Memory B cell (primary cell): Measurements from ENCODE around the gene E2F2.
A peak's percentile ranks its signal among the peaks of the same experiment; 100 is the strongest.

ENCODE experiments used
- ATAC-seq: fragments of 150-1000 bp; cut with Tn5 transposase; 2 replicates; pipeline ENCODE4 v1.10.0; 2021; ENCODE audit warnings: low read depth, mild to moderate bottlenecking, moderate library complexity
- DNase-seq, 2 donors: peaks; one replicate each; pipeline ENCODE4 v3.0.0; 2022; ENCODE audit warnings: low spot score in 2 of 2
- H3K27ac Mint-ChIP-seq: one replicate; pipeline ENCODE4 v1.8.0; 2022; ENCODE audit warnings: mild to moderate bottlenecking, moderate library complexity, mixed read lengths
- H3K27me3 Mint-ChIP-seq: one replicate; pipeline ENCODE4 v1.8.0; 2022; ENCODE audit warnings: mixed read lengths
- H3K36me3 Mint-ChIP-seq: one replicate; pipeline ENCODE4 v1.8.0; 2022; ENCODE audit warnings: mild to moderate bottlenecking, mixed read lengths
- H3K4me1 Mint-ChIP-seq: one replicate; pipeline ENCODE4 v1.8.0; 2022; ENCODE audit warnings: mixed read lengths
- H3K4me3 Mint-ChIP-seq: one replicate; pipeline ENCODE4 v1.8.0; 2022; ENCODE audit warnings: mild to moderate bottlenecking, moderate library complexity, mixed read lengths
- H3K9me3 Mint-ChIP-seq: one replicate; pipeline ENCODE4 v1.8.0; 2022; ENCODE audit warnings: mixed read lengths

The E2F2 gene

GRCh38 chr1:23527366-23527765 is 3.7 kb downstream of the E2F2 start:
- Mint-ChIP-seq H3K4me1 (peaks cover 64% of the 10 kb centered on the region), H3K27ac (no peak overlapping the region), H3K27me3 (no peaks in the 10 kb centered on the region), H3K9me3 (no peaks in the 10 kb centered on the region), H3K4me3 (no peak overlapping the region), H3K36me3 (no peaks in the 10 kb centered on the region)
- DNase-seq (no peak), ATAC-seq (no peak)

DNA sequence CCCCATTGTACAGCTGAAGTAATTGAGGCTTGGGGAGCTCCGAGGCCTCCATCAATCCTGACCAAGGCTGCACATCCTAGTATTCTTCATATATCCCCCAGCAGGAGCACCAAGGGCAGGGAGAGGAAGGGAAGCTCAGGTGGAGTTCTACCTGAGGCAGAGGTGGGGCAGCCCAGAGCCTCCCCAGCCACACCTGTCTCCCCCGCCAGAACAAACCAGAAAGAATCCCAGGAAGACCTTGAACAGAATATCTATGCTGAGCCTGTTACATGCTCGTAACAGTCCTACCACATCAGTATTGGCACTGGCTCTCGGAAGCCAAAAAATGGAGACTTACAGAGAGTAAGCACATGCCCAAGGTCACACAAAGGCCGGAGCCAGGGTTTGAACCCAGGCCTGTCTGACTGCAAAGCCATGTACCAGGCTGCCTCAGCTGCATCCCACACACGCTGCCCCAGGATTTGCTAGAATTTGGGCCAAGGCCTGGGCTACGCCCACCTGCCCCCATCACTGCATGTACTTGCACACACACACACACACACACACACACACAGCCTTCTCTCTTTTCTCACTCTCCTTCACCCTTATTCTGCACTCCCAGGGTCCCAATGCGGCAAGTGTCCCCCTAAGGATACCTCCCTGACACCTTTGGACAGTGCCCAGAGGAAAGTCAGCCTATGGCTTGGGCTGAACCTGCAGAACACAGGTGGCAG is 4.5 kb downstream of the E2F2 start:
- Mint-ChIP-seq H3K27ac (peak overlapping the region; percentile 89), H3K36me3 (peaks cover 2% of the 10 kb centered on the region), H3K9me3 (no peaks in the 10 kb centered on the region), H3K4me3 (peak overlapping the region; percentile 77), H3K4me1 (peaks cover 65% of the 10 kb centered on the region), H3K27me3 (no peaks in the 10 kb centered on the region)
- DNase-seq (no peak), ATAC-seq (no peak)

DNA sequence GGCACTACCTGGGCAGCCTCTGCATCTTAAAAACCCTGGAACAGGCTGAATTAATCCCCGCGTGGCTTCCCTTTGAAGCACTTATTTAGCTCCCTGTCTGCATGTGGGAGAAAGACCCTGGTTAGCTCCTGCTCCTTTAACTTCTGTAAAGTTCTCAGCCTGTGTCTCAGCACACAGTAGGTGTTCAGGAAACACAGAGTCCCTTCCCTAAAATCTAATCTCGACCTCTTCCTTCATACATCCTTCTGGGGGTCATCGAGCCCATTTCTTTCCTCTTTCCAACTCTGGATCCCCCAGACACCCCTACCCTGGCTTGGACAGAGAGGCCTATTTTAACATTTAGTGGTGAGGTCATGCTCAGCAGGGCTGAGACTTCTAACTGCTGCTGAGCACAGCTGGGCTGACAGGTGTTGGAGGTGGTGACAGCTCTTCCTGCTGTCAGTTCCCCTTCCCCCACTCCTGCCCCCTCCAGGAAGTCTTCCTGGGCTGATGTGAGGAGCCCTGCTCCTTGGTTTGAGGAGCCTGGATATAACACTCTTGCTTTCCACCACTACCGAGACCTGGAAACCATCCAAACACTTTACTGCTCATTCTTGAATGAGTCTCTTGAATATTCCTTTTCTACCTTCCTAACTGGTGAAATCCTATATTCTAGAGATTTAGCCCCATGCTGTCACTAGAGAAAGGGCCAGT is 5.3 kb downstream of the E2F2 start:
- ATAC-seq (peak; percentile 57), DNase-seq (no peak)
- Mint-ChIP-seq H3K9me3 (no peaks in the 10 kb centered on the region), H3K36me3 (peaks cover 2% of the 10 kb centered on the region), H3K4me1 (peaks cover 60% of the 10 kb centered on the region), H3K27ac (peak overlapping the region; percentile 89), H3K4me3 (peak overlapping the region; percentile 77), H3K27me3 (no peaks in the 10 kb centered on the region)

- Mint-ChIP-seq H3K27me3 (no peaks in the 10 kb centered on the region), H3K4me1 (peaks cover 60% of the 10 kb centered on the region), H3K9me3 (no peaks in the 10 kb centered on the region), H3K4me3 (peak overlapping the region; percentile 77), H3K36me3 (peaks cover 2% of the 10 kb centered on the region), H3K27ac (peak overlapping the region; percentile 89)
- DNase-seq = no peak
- ATAC-seq = peak; percentile 50
Measured at GRCh38 chr1:23524716-23525401, 6.2 kb downstream of the E2F2 start.

- Mint-ChIP-seq H3K36me3 (peaks cover 2% of the 10 kb centered on the region), H3K9me3 (no peaks in the 10 kb centered on the region), H3K27ac (no peak overlapping the region), H3K4me3 (peak overlapping the region; percentile 43), H3K4me1 (peaks cover 55% of the 10 kb centered on the region), H3K27me3 (no peaks in the 10 kb centered on the region)
- DNase-seq = no peak
- no peak for ATAC-seq
Measured at GRCh38 chr1:23524163-23524562, 6.9 kb downstream of the E2F2 start.

DNA sequence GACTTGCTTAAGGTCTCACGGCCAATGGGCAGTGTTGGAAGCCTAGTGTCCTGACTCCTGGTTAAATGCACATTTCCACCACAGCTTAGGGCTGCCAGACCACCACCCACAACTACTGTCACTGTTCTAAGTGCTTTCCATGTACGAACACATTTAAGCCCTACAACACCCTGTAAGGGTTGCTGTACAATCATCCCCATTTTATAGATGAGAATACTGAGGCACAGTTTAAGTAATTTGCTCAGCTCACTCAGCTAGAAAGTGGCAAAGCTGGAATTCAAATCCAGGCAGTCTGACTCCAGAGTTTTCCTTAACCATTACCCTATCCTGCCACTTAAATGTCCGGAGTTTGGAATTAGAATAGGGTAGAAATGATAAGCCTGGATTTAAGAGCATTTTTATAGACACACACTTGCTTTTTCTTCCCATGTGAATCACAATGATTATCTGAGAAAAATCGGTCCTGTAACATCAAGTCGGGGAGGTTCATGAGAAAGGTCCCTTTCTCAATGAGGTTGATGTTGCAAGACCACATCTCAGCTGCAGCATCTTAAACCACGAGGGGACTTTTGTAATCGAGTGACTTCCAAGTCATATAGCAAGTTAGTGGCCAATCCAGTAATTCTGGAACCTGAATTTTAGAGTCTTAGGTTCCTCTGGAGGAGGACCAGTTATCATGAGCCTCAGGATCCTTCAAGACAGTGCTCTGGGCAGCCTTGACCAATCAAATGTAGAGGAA is 8.6 kb downstream of the E2F2 start:
- Mint-ChIP-seq H3K36me3 (peaks cover 6% of the 10 kb centered on the region), H3K9me3 (no peaks in the 10 kb centered on the region), H3K27me3 (no peaks in the 10 kb centered on the region), H3K4me3 (no peak overlapping the region), H3K27ac (no peak overlapping the region), H3K4me1 (peaks cover 40% of the 10 kb centered on the region)
- DNase-seq (no peak), ATAC-seq (no peak)

GRCh38 chr1:23521588-23521987 is 9.4 kb downstream of the E2F2 start:
- Mint-ChIP-seq H3K27me3 (no peaks in the 10 kb centered on the region), H3K4me1 (peaks cover 34% of the 10 kb centered on the region), H3K4me3 (no peak overlapping the region), H3K27ac (no peak overlapping the region), H3K36me3 (peaks cover 6% of the 10 kb centered on the region), H3K9me3 (no peaks in the 10 kb centered on the region)
- DNase-seq (no peak), ATAC-seq (no peak)

DNA sequence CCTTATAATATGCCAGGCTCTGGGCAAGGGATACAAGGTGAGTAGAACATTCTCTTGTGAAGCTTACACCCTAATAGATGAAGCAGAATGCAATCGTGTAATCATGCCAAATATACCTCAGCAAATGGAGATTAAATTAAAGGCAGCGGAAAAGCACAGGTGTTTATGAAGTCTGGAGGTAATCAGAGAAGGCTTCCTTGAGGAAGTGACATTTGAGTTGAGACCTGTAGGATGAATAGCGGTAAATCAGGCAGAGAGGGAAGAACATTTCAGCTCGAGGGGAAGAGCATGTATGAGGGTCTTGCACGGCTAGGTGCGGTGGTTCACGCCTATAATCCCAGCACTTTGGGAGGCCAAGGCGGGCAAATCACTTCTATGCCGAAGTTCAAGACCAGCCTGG is 13.5 kb downstream of the E2F2 start:
- no peak for ATAC-seq
- H3K4me3 Mint-ChIP-seq = no peak overlapping the region
- no peaks in the 10 kb centered on the region for H3K9me3 Mint-ChIP-seq
- no peaks in the 10 kb centered on the region for H3K27me3 Mint-ChIP-seq
- H3K27ac Mint-ChIP-seq = peak overlapping the region; percentile 6
- H3K4me1 Mint-ChIP-seq = peaks cover 11% of the 10 kb centered on the region
- DNase-seq = no peak
- H3K36me3 Mint-ChIP-seq = peaks cover 8% of the 10 kb centered on the region

DNA sequence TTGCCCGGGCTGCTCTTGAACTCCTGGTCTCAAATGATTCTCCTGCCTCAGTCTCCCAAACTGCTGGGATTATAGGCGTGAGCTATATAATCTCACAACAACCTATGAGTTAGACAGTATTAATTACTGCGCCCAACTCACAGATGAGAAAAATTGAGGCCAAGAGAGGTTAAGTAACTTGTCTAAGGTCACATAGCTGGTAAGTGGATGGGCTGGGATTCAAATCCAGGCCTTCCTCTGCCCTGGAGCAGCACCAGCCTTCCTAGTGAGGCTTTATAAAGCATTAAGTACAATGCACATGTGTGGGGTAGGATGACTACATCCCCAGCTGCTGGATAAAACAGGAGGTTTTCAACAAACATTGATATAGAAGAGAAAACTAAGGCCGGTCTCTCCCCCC is 15.1 kb downstream of the E2F2 start:
- ATAC-seq (no peak), DNase-seq (no peak)
- Mint-ChIP-seq H3K27me3 (no peaks in the 10 kb centered on the region), H3K36me3 (peaks cover 6% of the 10 kb centered on the region), H3K9me3 (no peaks in the 10 kb centered on the region), H3K4me1 (peaks cover 7% of the 10 kb centered on the region), H3K27ac (no peak overlapping the region), H3K4me3 (no peak overlapping the region)

DNA sequence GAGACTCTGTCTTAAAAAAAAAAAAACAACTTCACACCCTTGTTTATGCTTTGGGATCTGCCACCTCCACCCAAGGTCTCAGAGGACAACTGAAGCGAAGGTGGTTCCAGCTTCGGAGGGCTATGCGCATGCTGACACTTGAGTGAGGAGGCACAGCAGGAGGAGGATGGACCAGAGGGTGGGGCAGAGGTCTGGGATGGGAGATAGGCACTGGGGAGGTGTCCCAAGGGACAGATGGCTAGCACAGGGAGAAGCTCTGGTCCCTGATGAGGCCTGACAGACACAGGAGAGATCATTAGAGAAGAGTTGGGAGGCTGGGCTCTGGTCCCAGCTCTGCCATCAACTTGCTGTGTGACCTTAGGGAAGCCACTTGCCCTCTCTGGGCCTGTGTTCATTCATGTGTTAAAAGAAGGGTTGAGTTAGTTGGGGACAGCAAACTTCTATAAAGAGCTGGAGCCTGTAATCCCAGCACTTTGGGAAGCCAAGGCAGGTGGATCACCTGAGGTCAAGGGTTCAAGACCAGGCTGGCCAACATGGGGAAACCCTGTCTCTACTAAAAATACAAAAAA is 16.8 kb downstream of the E2F2 start:
- no peaks in the 10 kb centered on the region for H3K27me3 Mint-ChIP-seq
- H3K27ac Mint-ChIP-seq = peak overlapping the region; percentile 21
- H3K36me3 Mint-ChIP-seq = peaks cover 9% of the 10 kb centered on the region

DNA sequence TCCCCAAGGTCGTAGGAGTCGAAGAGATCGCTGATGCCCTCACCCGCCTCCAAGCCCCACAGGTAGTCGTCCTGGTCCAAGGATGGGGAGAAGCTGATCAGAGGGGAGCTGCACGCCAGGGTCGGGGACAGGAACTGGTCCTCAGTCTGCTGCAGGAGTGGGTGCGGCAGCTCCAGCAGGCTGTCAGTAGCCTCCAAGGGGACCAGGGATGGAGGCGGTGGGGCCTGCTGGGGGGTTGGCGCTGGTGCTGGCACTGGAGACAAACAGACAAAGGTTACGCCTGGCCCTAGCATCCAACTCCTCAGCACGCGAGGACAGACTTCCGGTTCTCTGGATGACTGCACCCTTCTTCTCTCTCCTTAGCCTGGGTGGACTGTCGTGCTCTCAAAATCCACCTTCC is 21.1 kb downstream of the E2F2 start:
- Mint-ChIP-seq H3K27ac (no peak overlapping the region), H3K4me3 (no peak overlapping the region), H3K36me3 (peaks cover 7% of the 10 kb centered on the region), H3K9me3 (no peaks in the 10 kb centered on the region), H3K27me3 (no peaks in the 10 kb centered on the region), H3K4me1 (peaks cover 3% of the 10 kb centered on the region)
- DNase-seq (no peak), ATAC-seq (no peak)

More for the DNA sequence above, 16.8 kb downstream of the E2F2 start:
- Mint-ChIP-seq H3K4me1 (peaks cover 9% of the 10 kb centered on the region), H3K4me3 (no peak overlapping the region), H3K9me3 (no peaks in the 10 kb centered on the region)
- no peak for ATAC-seq
- no peak for DNase-seq

DNA sequence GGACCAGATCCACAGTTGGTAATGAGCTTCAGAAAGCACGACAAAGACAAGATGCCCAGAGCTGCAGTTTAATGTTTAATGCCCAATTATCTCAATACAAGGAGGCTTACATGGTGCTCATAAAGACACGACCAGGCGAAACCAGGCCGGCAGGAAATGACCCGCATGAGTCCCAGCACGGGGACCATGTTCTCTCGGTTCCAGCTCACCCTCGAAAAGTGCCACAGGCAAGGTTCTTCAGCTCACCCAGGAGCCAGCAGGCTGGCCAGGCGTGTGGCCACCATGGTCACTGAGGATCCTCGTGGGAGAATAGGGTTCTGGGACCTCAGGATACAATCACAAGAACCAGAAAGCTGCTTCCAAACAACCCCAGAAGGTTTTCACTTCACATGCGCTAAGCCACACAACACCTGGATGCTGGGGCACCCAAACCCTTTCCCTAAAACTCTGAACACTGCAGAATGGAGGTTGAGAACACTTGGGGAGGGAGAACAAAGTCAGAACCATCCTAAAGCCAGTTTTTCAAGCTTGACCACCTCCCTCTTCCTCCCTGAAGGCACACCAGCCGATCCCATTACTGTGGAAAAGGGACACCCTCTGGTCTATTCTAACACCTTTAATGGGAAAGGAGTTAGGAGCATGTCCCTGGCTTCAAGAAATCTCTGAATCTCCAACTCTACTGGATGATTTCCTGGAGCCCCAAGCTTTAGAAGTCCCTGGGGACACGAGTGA is 24.5 kb downstream of the E2F2 start:
- H3K36me3 Mint-ChIP-seq = peaks cover 6% of the 10 kb centered on the region
- ATAC-seq = no peak
- H3K27ac Mint-ChIP-seq = no peak overlapping the region
- no peak for DNase-seq
- H3K4me1 Mint-ChIP-seq = peaks cover 5% of the 10 kb centered on the region
- no peaks in the 10 kb centered on the region for H3K9me3 Mint-ChIP-seq
- no peaks in the 10 kb centered on the region for H3K27me3 Mint-ChIP-seq
- H3K4me3 Mint-ChIP-seq = no peak overlapping the region

DNA sequence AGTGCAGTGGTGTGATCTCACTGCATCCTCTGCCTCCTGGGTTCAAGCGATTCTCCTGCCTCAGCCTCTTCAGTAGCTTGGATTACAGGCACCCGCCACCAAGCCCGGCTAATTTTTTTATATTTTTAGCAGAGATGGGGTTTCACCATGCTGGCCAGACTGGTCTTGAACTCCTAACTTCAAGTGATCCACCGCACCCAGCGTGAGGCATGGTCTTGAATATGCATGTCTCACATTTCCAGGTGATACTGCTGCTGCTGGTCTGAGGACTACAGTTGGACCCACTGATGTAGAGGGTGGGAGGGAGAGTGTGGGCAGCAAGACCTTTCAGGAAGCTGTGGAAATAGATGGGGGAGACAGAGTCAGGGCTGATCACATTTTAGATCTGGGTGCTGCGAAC is 25.2 kb downstream of the E2F2 start:
- H3K27ac Mint-ChIP-seq = no peak overlapping the region
- no peak for ATAC-seq
- no peaks in the 10 kb centered on the region for H3K9me3 Mint-ChIP-seq
- no peak overlapping the region for H3K4me3 Mint-ChIP-seq
- H3K27me3 Mint-ChIP-seq = no peaks in the 10 kb centered on the region
- peaks cover 4% of the 10 kb centered on the region for H3K4me1 Mint-ChIP-seq
- peaks cover 6% of the 10 kb centered on the region for H3K36me3 Mint-ChIP-seq
- no peak for DNase-seq
